SK-N-MC (cell line): ENCODE data around the gene NCOA5.

Source experiments
- EZH2 ChIP-seq: fragments of 200-600 bp; sonication (generic); IDR thresholded peaks from one replicate; pipeline ENCODE4 v1.6.1; 2017; ENCODE audit warnings: antibody characterized with exemption
- POLR2AphosphoS5 ChIP-seq: IDR thresholded peaks from 2 replicates; pipeline ENCODE4 v1.6.1; 2012; ENCODE audit warnings: mild to moderate bottlenecking, low read depth, low read length, borderline replicate concordance

GRCh38 chr20:46056970-46057855, 32.5 kb downstream of the NCOA5 start:
- TF ChIP-seq EZH2 (no peak), POLR2AphosphoS5 (no peak)
